ENCODE data around the gene TMC6. TPM values are rescaled to one million over a fixed set of nuclear protein-coding genes. Genes with fewer than 3 reads are reported as not detected.

Gene TMC6
- total and polyA plus RNA-seq, 2 of the 13 experiments (the other 11 are each of a cell fraction or from before 2014, with no cell fraction given) = 48.4 to 99.1 TPM

DNA sequence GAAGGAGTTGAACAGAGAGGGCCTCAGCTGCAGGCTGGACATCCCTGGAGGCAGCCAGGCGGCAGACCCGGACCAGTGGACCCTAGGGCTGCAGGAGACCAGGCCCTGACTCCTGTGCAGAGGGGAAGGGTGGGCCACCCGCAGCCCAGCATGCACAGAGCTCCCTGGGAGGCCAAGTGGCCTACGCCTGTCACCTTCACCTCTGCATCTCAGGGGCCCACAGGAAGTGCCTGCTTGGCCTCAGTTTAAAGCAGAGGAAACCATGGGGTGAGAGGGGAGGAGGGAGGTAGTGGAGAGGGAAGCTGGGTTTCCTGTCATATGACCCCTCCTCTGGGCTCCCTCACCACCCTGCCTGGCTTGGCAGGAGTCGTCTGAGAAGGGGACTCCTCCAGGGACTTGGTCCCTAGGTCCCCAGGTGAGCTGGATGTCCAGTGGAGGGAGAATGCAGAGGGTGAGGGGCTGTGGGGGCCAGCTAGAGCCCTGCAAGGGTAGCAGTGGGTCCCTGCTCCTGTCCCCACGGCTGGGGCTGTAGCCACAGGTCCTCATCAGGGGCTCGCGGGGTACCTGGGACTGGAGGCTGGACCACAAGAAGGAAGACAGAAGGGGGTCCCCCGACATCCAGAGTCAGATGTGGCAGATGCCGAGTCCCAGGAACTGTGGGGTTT, 2.0 kb upstream of the TMC6 start, which contains the start of gene TMC8 (continued):
- TF ChIP-seq, protein P1, sequence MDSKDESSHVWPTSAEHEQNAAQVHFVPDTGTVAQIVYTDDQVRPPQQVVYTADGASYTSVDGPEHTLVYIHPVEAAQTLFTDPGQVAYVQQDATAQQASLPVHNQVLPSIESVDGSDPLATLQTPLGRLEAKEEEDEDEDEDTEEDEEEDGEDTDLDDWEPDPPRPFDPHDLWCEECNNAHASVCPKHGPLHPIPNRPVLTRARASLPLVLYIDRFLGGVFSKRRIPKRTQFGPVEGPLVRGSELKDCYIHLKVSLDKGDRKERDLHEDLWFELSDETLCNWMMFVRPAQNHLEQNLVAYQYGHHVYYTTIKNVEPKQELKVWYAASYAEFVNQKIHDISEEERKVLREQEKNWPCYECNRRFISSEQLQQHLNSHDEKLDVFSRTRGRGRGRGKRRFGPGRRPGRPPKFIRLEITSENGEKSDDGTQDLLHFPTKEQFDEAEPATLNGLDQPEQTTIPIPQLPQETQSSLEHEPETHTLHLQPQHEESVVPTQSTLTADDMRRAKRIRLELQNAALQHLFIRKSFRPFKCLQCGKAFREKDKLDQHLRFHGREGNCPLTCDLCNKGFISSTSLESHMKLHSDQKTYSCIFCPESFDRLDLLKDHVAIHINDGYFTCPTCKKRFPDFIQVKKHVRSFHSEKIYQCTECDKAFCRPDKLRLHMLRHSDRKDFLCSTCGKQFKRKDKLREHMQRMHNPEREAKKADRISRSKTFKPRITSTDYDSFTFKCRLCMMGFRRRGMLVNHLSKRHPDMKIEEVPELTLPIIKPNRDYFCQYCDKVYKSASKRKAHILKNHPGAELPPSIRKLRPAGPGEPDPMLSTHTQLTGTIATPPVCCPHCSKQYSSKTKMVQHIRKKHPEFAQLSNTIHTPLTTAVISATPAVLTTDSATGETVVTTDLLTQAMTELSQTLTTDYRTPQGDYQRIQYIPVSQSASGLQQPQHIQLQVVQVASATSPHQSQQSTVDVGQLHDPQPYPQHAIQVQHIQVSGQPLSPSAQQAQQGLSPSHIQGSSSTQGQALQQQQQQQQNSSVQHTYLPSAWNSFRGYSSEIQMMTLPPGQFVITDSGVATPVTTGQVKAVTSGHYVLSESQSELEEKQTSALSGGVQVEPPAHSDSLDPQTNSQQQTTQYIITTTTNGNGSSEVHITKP (CRISPR knock-in tag; IDR thresholded peaks at IDR 0.05; ENCODE audit: low read depth) = peak; percentile 66; the same call in 1 of the 2 replicates
- TF ChIP-seq ZFYVE20 (CRISPR knock-in tag; IDR thresholded peaks at IDR 0.05; ENCODE audit: borderline replicate concordance, low read depth) (no peak), GZF1 (CRISPR knock-in tag; IDR thresholded peaks at IDR 0.05) (no peak), GABPA (IDR thresholded peaks at IDR 0.05; ENCODE audit: low read depth, low read length) (peak; percentile 44; the same call in 1 of the 2 replicates), GABPA (CRISPR knock-in tag; IDR thresholded peaks at IDR 0.05; ENCODE audit: low read depth) (peak; percentile 90), GATAD2A (CRISPR knock-in tag; IDR thresholded peaks at IDR 0.05) (peak; percentile 25; the same call in 1 of the 2 replicates), ZNF574 (CRISPR knock-in tag; IDR thresholded peaks at IDR 0.05) (0 out of 2 replicates have a peak, but pooled peaks have one; percentile 42), ZNF766 (CRISPR knock-in tag; IDR thresholded peaks at IDR 0.05; ENCODE audit: borderline replicate concordance) (no peak), HNF4G (IDR thresholded peaks at IDR 0.05; ENCODE audit: borderline replicate concordance, low read depth, low read length) (no peak), HNF4G (CRISPR knock-in tag; IDR thresholded peaks at IDR 0.05; ENCODE audit: borderline replicate concordance, low read depth) (no peak), ZBTB43 (CRISPR knock-in tag; conservative IDR thresholded peaks at IDR 0.05) (0 out of 2 replicates have a peak, but pooled peaks have one; percentile 50), SP140L (CRISPR knock-in tag; IDR thresholded peaks at IDR 0.05; ENCODE audit: borderline replicate concordance) (no peak), AGO1 (IDR thresholded peaks at IDR 0.05; ENCODE audit: low read depth, low read length, poor library complexity, severe bottlenecking) (no peak), ZNF772 (CRISPR knock-in tag; IDR thresholded peaks at IDR 0.05) (0 out of 2 replicates have a peak, but pooled peaks have one; percentile 7), ZNF737 (CRISPR knock-in tag; IDR thresholded peaks at IDR 0.05; ENCODE audit: borderline replicate concordance) (no peak), NR2F1 (CRISPR knock-in tag; IDR thresholded peaks at IDR 0.05) (peak in 1 of 2 experiments; percentile 71; a peak in 1 of 4 replicates), ZBTB8A (CRISPR knock-in tag; IDR thresholded peaks at IDR 0.05; ENCODE audit: borderline replicate concordance, low read depth) (no peak), KMT2A (CRISPR knock-in tag; IDR thresholded peaks at IDR 0.05) (no peak), SP2 (CRISPR knock-in tag; IDR thresholded peaks at IDR 0.05) (no peak)
- TF ChIP-seq, protein P2, sequence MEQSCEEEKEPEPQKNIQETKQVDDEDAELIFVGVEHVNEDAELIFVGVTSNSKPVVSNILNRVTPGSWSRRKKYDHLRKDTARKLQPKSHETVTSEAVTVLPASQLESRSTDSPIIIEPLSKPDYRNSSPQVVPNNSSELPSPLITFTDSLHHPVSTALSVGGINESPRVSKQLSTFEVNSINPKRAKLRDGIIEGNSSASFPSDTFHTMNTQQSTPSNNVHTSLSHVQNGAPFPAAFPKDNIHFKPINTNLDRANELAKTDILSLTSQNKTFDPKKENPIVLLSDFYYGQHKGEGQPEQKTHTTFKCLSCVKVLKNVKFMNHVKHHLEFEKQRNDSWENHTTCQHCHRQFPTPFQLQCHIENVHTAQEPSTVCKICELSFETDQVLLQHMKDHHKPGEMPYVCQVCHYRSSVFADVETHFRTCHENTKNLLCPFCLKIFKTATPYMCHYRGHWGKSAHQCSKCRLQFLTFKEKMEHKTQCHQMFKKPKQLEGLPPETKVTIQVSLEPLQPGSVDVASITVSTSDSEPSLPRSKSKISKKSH (CRISPR knock-in tag; IDR thresholded peaks at IDR 0.05; ENCODE audit: borderline replicate concordance) = peak; percentile 65; the same call in 1 of the 2 replicates

All from HepG2 (cell line).